ENCODE results near the gene CHFR.

GRCh38 chr12:132922676-132923075, 35.3 kb upstream of the CHFR start:
- TF ChIP-seq MAX (IDR thresholded peaks at IDR 0.05; ENCODE audit: low read depth, low read length) (no peak), CTCF (IDR thresholded peaks at IDR 0.05; ENCODE audit: low read depth, low read length) (no peak), POLR2A (IDR thresholded peaks at IDR 0.05; ENCODE audit: extremely low read depth, insufficient read length) (no peak), MYC (IDR thresholded peaks at IDR 0.05; ENCODE audit: low read depth, low read length) (no peak)
